IPS-NIHi11 (cell line): ENCODE results near the gene SFTPA2.
"Not testable (repeated sequence)": the region's sequence is repeated elsewhere in the genome, so short reads cannot be mapped to it uniquely, and the experiment has no call there.

Experiments
- DNase-seq: peaks from one replicate; pipeline ENCODE4 v3.0.0; 2012; ENCODE audit warnings: mixed read lengths, low spot score

Gene SFTPA2

DNA sequence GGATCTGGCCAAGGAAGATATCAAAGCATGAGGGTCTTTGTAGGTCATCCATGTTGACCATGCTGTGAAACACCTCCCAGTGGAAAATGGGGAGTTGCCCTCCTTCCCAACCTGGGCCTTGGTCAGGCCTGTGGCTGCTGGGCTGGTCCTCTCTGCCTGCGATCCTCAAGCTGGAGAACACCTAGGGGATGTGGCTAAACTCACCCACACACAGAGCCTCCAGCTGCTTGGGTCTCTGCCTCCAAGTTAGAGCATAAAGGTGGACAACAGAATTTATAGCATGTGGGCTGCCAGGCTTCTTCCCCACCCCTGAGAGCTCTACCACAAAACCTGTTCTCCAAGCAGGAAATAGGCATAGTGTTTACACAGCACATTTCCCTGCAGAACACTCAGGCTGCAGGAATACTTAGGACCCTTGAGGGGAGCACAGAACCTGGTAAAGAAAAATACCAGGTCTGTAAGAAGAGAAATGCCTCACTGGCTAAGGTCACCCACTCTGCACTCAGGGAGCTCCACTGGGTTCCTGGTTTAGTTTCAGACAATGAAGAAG is at the start of gene SFTPA2:
Gene SFTPA2, minus strand, starts transcription at position 248 of the 550 bp plus-strand sequence. CDS start 924 bp downstream, outside the sequence.
- no peak for DNase-seq

DNA sequence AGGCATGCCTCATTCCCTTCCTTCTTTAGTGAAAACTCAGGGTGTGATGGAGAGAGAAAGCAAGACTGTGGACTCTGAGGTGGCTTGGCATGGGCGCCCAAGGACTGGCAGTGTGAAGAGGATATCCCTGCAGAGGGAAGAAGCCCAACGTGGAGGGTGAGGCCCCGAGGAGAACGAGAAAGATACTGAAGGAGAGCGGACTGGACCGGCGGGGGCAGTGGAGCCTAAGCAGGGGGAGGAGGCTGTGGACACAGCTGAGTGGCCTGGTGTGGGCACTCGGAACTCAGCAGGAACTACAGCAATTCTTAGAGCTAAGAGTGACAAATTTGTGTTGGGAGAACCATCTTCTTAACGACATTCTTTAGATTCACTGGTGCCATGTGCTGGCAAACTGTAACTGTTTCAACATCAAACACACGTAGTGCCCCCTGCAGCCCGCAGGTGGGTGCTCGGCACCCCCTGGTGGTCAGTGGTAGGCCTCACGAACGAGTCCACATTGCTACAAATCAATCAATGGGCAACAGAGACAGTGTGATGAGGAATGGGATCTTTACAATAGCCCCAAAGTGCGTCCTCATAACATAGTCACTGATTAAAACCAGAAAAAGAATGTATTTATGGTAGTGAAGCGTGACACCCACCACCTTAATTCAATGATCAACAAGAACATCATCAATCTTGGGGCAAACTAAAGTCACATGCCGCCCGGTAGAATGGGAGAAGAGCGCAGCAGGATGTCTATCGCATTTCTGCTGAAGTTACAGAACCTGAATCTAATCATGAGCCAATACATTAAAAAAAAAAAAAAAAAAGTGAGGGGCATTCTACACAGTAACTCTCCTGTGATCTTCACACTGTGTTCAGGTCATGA is 48.5 kb upstream of the SFTPA2 start:
- DNase-seq, result peak; percentile 79

DNA sequence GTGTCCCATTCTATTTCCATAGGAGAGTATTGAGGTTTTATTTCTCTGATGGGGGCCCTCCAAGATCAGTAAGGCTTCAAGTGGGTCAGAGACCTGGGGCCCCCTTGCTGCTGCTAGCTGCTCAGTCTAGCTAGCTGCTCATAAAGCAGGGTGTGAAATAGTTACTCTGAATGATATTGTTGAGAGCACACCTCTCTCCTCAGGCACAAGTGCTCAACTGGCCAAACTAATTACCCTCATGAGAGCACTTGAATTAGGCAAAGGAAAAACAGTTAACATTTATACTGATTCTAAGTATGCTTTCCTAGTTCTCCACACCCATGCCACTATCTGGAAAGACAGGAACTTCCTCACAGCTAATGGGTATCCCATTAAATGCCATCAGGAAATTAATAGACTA is 45.1 kb upstream of the SFTPA2 start:
- DNase-seq, result no peak

DNA sequence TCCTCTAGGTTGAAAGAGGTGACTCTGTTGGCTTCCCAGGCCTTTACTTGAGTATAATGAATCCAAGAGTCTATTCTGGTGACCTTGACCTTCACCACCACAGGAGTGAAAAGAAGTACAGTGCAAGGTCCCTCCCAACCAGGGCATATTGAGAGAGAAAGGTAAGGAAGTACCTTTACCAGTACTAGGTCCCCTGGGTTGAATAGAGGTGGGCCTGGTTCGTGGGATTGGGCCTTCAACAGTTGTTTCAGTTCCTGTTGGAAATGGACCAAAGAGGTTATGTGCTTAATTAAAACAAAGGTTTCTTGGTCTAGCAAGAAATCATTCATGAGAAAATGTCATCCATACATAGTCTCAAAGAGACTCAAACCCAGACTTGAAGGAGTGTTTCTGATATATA is 44.1 kb upstream of the SFTPA2 start:
- no peak for DNase-seq

DNA sequence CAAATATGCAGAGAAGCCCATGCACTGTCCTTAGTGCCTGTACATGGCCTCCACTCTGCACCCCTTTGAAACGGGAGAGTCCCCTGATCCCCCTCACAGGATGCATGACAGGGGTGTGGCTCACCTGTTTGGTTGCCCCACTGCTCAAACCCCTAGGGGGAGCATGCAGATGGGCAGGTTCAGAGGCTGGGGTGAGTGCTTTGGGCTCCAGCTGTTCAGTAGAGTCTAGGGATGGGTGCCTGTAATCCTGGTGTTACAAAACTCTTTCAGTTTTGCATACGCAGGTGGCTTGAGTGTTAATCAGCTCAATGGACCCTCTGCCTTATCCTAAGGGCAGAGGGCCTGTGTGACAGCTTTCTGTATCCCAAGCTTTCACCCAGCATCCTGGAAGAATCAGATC is 42.7 kb upstream of the SFTPA2 start:
- no peak for DNase-seq

DNA sequence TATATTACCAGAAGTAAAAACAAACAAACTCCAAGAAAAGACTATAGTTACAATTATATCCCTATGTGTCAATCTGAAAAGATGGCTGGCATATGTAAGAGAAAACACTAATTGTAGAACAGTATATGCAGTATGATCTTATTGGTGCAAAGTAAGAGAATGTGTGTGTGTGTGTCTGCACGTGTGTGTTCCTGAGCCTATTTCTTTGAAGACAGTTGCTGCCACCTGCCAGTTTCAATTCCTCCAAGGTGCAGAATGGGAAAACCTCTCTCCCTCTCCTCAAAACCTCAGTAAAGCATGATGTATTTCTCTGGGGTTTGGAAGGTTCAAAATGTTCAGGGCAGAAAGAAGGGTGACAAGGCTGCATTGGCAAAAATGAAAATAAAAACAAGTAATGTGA is 41.7 kb upstream of the SFTPA2 start:
- DNase-seq, result no peak

DNA sequence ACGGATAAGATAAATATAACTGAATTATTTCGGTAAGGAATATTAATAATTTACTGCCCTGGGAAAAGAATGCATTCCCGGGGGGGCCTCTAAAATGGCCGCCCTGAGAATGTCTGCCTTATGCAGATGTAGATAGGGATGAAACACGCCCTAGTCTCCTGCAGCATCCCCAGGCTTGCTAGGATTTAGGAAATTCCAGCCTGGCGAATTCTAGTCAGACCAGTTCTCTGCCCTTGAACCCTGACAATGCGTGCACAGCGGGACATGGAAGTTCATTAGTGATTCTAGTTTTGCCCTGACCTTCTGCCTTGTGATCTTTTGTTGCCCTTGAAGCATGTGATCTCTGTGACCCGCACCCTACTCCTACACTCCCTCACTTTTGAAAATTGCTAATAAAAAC is 39.4 kb upstream of the SFTPA2 start:
- DNase-seq, result not testable (repeated sequence)

DNA sequence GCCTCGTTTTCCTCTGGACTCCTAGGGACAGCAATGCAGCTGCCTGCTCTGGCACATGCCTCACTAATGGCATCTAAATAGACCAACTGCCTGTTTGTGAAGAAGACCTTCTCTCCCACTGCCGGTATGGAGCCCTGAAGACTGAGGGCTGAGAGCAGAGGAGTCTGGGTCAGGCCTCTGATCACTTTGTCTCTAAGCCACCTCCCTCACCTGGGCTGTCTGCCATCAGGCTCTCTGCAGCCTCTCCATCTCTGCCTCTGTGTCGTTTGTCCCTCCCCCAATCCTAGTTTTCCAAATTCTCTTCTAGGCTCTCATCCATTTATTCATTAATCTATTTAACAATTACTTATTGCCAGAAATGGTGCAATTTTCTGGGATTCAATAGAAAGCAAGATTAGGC is 35.3 kb upstream of the SFTPA2 start:
- no peak for DNase-seq

DNA sequence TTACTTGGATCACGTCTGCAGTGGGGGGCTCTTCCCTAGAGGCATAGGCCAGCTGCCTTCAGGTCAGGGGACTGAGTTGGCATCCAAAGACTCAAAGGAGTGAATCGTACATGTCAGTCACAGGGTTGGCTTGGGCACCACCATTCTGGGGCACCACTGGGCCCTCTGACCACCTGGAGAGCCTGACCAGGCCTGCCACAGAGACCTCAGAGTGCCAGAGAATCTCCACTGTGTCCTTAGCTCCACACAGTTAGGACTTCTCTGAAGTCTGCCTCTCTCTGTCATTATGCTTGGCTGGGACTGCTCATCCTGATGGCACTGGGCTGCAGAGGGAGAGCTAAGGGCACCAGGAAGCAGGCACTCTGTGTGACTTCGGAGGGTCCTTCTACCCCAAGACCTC is 34.4 kb upstream of the SFTPA2 start:
- not testable (repeated sequence) for DNase-seq

DNA sequence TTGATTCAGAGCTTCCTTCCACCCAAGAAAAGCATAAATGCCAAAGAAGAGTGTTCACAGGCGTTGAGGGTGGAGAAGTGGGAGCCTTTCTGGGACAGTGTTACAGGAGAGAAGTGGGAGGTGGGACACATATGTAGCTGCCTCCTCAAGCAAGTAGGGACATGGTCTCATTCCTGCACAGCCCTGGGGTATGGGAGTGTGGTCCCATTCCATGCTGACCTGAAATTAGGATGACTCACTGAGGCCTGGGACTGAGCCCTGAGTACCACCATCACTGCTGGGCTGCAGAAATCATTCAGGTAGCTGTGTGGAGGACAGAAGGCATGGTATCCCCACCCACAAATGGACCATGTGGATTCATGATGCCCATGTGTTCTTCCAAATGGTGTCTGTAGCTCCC is 33.2 kb upstream of the SFTPA2 start:
- no peak for DNase-seq

DNA sequence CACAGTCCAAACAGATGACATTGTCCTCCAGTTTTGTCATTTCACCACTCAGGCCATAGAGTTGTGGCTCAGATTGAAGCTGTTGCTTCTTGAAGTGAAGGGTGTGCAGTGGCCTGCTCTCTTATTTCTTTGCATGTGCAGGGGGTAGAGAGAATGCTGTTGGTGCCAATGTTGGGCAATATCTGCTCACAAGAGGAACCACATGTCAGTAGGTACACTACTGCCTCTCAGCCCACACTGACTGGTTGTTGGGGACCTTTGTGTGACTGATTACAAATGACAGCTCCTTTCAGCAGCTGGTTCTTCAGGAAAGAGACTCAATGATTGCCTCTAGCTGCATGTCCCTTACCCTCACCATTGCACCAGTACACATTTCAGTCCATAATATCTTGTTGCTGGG is 28.6 kb upstream of the SFTPA2 start:
- no peak for DNase-seq

DNA sequence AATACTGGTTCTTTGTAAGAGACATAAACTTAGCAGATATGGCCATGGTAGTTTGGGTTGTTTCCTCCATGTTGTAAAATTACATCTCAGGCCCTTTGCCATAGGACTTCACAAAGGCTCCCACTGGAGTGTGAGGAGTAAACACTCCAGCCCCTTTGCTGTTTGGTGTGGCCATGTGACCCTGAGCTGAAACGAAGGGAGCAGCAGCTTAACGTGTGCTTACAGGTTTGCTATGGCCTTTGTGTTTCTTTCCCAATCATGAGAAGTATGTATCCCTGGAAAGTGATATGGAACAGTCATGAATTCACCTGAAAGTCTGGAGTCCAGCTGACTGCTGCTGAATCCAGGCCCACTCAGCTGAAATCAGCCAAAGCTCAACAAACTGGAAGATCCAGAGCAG is 26.7 kb upstream of the SFTPA2 start:
- DNase-seq, result no peak

DNA sequence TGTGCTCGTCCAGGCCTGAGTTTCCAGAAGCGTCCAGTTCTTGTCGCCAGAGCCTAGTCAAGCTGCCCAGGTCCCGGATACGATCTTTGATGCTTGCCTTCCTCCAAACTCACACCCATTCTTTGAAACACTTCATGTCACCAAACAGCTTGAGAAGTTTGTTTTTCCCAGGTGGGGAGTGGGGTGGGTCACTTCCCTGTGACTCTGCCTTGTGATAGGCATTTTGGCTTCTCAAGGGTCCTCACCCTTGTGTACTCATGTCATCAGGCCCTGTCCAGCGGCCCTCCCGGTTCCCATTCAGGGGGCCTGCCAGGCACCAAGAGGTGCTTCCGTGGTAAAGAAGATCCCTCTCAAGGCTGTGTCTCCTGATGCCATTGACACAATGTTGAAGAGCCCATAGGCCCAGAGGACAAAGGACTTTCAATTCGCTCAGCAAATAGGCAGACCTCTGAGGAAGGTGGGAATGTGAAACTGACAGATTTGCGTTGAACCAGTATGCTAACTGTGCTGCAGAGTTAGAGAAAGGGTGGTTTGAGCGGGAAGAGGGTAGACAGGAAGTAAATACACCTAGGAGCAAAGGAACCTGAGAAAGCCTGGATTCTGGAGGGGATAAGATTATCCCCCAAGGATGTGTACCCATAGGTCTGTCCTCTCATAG is 25.8 kb upstream of the SFTPA2 start:
- DNase-seq, result no peak

DNA sequence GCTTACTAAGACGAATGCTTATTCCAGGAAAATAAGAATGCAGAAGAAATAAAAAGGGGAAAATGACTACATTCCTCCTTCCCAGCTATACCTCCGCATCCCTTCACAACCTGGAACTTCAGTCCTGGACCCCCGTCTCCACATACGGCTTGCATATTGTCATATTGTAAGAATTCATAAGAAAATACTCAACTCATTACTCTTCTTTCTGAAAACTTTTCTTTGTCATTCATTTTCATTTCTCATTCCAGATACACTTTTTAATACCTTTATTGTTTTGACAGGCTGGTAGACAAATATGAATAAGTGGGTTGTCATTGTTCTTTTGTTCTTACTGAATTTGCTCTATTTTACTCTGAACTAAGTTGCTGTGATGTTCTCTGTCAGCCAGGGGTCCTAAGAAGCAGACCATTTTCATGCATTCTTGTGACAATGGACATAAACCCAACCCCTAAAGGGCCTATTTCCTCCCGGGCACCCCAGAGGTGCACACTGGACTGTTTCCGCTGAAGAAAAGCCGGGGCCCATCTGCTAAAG is 23.3 kb upstream of the SFTPA2 start:
- no peak for DNase-seq

DNA sequence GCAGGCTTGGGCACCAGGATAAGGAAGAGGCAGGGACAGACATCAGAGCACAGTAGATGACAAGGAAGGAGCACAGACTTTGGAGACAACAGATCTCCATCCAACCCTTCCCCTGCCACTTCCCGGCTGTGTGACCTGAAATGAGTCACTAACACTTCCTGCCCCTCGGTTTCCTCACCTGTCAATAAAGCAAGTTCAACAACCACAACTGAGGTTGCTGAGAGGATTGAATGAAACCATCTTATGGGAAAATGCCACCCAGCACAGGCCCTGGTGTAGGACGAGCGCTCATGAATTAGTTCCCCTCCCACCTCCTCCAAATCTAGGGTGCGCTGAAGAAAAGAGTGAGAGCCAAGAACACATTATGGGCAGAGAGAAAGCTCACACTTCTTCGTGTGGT is 22.7 kb upstream of the SFTPA2 start:
- not testable (repeated sequence) for DNase-seq

DNA sequence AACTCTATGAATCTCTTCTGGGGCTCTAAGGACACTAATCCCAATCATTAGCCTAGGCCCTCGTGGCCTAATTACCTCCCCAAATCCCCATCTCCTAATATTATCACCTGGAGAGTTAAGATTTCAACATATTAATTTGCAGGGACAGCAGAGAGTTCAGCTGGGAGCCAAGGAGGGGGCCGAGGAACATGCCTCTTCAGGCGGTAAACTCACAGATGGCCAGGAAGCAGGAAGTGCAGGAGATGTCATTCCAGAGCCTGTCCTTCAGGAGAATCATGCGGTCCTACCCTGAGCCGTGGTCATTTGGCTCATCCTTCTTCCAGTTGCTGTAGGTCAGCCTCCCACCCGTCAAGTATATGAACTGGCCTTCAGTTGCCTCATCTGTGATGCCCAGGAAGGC is 21.9 kb upstream of the SFTPA2 start:
- no peak for DNase-seq

DNA sequence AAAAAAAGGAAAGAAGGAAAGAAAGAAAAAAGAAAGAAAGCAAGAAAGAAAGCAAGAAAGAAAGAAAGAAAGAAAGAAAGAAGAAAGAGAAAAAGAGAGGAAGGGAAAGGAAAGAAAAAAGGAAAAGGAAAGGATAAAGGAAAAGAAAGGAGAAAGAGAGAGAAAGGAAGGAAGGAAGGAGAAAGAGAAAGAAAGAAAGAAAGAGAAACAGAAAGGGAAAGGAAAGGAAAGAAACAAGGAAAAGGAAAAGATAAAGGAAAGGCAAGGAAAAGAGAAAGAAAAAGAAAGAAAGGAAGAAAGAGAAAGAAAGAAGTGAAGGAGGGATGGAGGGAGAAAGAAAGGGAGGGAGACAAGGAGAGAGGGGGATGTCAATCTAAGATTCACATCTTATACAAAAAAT is 20.8 kb upstream of the SFTPA2 start:
- DNase-seq, result no peak

DNA sequence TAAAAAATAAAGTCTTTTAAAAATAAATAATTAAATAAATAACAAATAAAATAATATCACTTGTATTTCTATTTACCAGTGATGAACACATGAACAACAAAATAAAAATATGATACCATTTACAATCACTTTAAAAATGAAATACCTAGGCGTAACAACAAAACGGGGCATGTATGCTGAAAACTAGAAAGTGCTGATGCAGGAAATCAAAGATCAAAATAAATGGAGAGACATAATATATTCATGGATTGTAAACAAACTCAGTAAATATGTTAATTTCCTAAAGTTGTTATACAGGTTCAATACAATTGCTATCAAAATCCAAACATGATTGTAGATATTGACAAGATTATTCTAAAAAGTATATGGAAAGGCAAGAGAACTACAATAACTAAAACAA is 19.2 kb upstream of the SFTPA2 start:
- DNase-seq, result no peak

DNA sequence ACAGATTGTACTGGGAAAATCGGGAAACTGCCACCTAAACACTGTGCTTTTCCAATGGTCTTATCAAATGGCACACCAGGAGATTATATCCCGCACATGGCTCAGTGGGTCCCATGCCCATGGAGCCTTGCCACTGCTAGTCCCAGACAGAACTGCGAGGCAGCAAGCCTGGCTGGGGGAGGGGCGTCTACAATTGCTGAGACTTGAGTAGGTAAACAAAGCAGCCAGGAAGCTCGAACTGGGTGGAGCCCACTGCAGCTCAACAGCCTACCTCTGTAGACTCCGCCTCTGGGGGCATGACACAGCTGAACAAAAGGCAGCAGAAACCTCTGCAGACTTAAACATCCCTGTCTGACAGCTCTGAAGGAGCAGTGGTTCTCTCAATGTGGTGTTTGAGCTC is 10.4 kb upstream of the SFTPA2 start:
- not testable (repeated sequence) for DNase-seq

DNA sequence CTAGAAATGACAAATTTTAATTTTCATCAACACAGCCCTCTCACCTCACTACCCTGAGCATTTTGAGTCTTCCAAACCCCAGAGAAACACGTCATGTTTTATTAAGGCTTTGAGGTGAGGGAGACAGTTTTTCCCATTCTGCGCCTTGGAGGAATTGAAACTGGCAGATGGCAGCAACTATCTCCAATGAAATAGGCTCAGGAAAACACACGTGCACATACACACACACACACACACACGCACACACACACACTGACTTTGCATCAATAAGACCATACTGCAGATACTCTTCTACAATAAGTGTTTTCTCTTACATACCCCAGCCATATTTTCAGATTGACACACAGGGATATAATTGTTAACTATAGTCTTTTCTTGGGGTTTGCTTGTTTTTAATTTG is 3.2 kb upstream of the SFTPA2 start:
- no peak for DNase-seq

DNA sequence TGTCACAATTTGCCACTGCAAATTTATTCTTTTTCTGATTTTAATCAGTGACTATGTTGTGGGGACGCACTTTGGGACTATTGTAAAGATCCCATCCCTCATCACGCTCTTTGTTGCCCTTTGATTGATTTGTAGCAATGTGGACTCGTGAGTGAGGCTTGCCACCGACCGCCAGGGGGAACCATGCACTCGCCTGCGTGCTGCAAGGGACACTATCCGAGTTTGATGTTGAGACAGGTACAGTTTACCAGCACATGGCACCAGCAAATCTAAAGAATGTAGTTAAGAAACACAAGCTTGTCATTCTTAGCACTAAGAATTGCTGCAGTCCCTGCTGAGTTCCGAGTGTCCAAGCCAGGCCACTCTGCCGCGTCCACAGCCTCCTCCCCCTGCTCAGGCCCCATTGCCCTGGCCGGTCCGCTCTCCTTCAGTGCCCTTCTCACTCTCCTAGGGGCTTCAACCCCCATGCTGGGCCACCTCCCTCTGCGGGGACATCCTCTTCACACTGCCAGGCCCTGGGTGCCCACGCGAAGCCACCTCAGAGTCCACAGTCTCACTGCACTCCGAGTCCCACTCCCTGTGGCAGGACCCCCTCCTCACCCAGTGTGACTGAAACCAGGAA is 2.0 kb upstream of the SFTPA2 start:
- peak; percentile 80 for DNase-seq

DNA sequence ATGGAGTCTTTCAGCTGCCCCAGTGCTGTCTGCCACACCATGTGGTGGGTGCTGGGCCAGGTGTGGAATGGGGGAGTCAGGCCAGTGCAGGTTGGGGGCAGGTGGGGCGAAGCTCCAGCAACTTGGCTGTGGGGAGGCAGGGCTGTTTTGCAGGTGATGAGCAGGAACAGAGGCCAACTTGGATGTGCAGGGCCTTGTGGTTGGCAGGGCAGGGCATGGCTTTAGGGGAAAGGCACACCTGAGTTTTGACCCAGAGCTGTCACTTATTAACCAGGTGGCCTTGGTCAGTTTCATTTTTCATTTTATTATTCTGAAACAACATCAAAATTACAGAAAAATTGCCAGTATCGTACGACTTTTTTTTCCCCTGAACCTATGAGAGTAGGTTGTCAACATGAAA is 1.1 kb upstream of the SFTPA2 start:
- DNase-seq, result no peak

DNA sequence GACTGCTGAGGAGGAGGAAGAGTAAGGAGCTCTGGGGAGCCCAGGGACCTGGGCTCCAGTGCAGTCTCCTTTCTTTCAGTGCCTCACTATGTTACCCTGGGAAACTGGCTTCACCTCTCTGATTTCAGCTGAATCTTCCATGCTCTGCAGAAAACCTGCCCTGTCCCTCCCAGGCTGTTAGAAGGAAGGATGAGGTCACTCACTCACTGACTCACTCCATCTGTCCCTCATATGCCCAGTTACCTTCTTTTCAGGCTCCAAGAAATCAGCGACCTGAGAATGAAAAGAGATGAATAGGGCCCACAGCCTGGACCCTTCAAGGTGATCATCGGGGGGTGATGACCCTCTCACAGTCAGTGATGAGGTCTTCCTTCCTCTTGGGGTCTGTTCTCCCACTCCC is 481 bp downstream of the SFTPA2 start:
- no peak for DNase-seq
